ENCODE data around the gene SLC24A4.

SLC24A4 gene

GRCh38 chr14:92549859-92550230 is 226.9 kb downstream of the SLC24A4 start:
- DNase-seq (ENCODE audit: low spot score), result no peak

Measured in HuH-7 (cell line).